Large intestine (tissue), 3 donors: ENCODE data around the gene PRMT1. TPM values are rescaled to one million over a fixed set of nuclear protein-coding genes. Genes with fewer than 3 reads are reported as not detected.
A peak's percentile ranks its signal among the peaks of the same experiment; 100 is the strongest.

Experiments
- DNase-seq, 2 donors: peaks; one replicate each; pipeline versions ENCODE4 v3.0.0 to v3.0.0-alpha.2; 2013
- H3K27ac ChIP-seq: one replicate; pipeline ENCODE4 v1.5.1; 2013; ENCODE audit warnings: low read length
- H3K27me3 ChIP-seq: 2 replicates; pipeline ENCODE4 v1.6.1; 2013; ENCODE audit warnings: low read length; ENCODE audit not compliant: control insufficient read depth, insufficient read depth
- H3K36me3 ChIP-seq: 2 replicates; pipeline ENCODE4 v1.6.1; 2013; ENCODE audit warnings: low read length; ENCODE audit not compliant: control insufficient read depth, insufficient read depth
- H3K4me1 ChIP-seq: one replicate; pipeline ENCODE4 v1.6.1; 2013; ENCODE audit warnings: low read length; ENCODE audit not compliant: control insufficient read depth, insufficient read depth
- H3K4me3 ChIP-seq: one replicate; pipeline ENCODE4 v1.5.1; 2013; ENCODE audit warnings: low read length
- H3K9me3 ChIP-seq: one replicate; pipeline ENCODE4 v1.6.1; 2013; ENCODE audit warnings: mild to moderate bottlenecking, low read depth, low read length, moderate library complexity; ENCODE audit not compliant: control insufficient read depth
- WGBS: methylation state at CpG from one replicate; pipeline ENCODE4 v1.1.5; 2013; ENCODE audit warnings: low lambda C conversion rate; ENCODE audit not compliant: insufficient coverage; 5-methylcytosine and 5-hydroxymethylcytosine counted together
- polyA plus RNA-seq: library from polyadenylated mRNA; unstranded; fragments of 120-200 nt; gene quantifications from one replicate; pipeline ENCODE4 v1.2.1, GENCODE V29; 2013

Gene PRMT1
- polyA plus RNA-seq, 1 donor = 125 TPM

- peak; percentile 59 to 82 for DNase-seq
- no peaks in the 10 kb centered on the region for H3K9me3 ChIP-seq
- H3K27ac ChIP-seq = peak overlapping the region; percentile 48
- peaks cover 29% of the 10 kb centered on the region for H3K4me1 ChIP-seq
- H3K4me3 ChIP-seq = peak overlapping the region; percentile 15
- no CpG with 5 or more reads among the region's 19 CpGs for WGBS
- peaks cover 5% of the 10 kb centered on the region for H3K36me3 ChIP-seq
- H3K27me3 ChIP-seq = peaks cover 9% of the 10 kb centered on the region
These were observed 39.0 kb upstream of the PRMT1 start for GRCh38 chr19:49637821-49638738.

GRCh38 chr19:49639401-49640112 is 37.5 kb upstream of the PRMT1 start:
- Histone ChIP-seq H3K27me3 (peaks cover 9% of the 10 kb centered on the region), H3K9me3 (no peaks in the 10 kb centered on the region), H3K4me3 (peak overlapping the region; percentile 72), H3K4me1 (peaks cover 34% of the 10 kb centered on the region), H3K27ac (peak overlapping the region; percentile 76), H3K36me3 (peaks cover 7% of the 10 kb centered on the region)
- DNase-seq = peak in 1 of 2 donors; percentile 38
- no CpG with 5 or more reads among the region's 31 CpGs for WGBS

- Histone ChIP-seq H3K4me3 (peak within 1 kb of the TSS; percentile 73), H3K27ac (peak within 1 kb of the TSS; percentile 100), H3K9me3 (no peaks in the 10 kb centered on the region), H3K27me3 (peaks cover 7% of the 10 kb centered on the region), H3K36me3 (peaks cover 8% of the 10 kb centered on the region), H3K4me1 (peaks cover 34% of the 10 kb centered on the region)
- no CpG with 5 or more reads among the region's 51 CpGs for WGBS
- peak; percentile 100 for DNase-seq
These were observed 36.8 kb upstream of the PRMT1 start, which contains the start of gene RRAS for GRCh38 chr19:49640113-49640898. RRAS (minus strand) TSS chr19:49640143; CDS start chr19:49640098, 45 bp downstream.

GRCh38 chr19:49641688-49642491 is 35.2 kb upstream of the PRMT1 start, which contains the start of gene SCAF1:
SCAF1 (plus strand) TSS chr19:49642209; CDS start chr19:49645027, 2,818 bp downstream.
- Histone ChIP-seq H3K27me3 (no peaks in the 10 kb centered on the region), H3K27ac (peak within 1 kb of the TSS; percentile 100), H3K36me3 (peaks cover 24% of the 10 kb centered on the region), H3K9me3 (no peaks in the 10 kb centered on the region), H3K4me1 (peaks cover 31% of the 10 kb centered on the region), H3K4me3 (peak within 1 kb of the TSS; percentile 98)
- peak; percentile 100 for DNase-seq
- WGBS = no CpG with 5 or more reads among the region's 87 CpGs

DNA sequence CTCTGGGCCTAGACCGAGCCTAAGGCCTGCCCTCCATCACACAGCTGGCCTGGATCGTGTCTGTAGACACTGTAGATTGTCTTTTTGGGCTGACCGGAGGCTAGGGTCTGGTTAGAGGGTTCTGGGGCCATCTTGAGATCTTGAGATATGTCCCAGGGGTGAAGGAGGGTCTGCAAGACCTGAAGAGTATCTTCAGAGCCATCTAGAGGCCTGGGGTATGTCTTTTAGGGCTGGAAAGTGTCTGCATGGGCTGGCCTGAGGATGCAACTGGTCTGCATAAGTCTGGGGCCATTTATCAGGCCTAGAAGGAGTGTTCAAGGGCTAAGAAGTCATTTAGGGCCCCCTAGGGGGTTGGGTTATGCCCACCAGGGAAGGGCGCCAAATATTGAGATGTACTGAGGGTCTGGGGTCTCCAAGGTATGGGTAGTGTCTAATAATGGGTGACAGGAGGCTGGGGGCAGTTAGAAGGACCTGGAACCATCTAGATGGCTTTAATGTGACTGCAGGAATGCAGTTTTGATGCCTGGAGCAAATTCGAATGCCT is 34.5 kb upstream of the PRMT1 start:
- DNase-seq = no peak
- Histone ChIP-seq H3K9me3 (no peaks in the 10 kb centered on the region), H3K4me3 (peak overlapping the region; percentile 98), H3K27me3 (no peaks in the 10 kb centered on the region), H3K27ac (peak overlapping the region; percentile 87), H3K36me3 (peaks cover 31% of the 10 kb centered on the region), H3K4me1 (peaks cover 31% of the 10 kb centered on the region)
- no CpG with 5 or more reads among the region's 5 CpGs for whole genome bisulfite sequencing

GRCh38 chr19:49643466-49643865 is 33.6 kb upstream of the PRMT1 start:
- Histone ChIP-seq H3K4me3 (no peak overlapping the region), H3K9me3 (no peaks in the 10 kb centered on the region), H3K27me3 (no peaks in the 10 kb centered on the region), H3K36me3 (peaks cover 37% of the 10 kb centered on the region), H3K27ac (no peak overlapping the region), H3K4me1 (peaks cover 27% of the 10 kb centered on the region)
- DNase-seq = no peak
- no CpG with 5 or more reads among the region's 2 CpGs for WGBS

GRCh38 chr19:49645592-49645991 is 31.5 kb upstream of the PRMT1 start:
- Histone ChIP-seq H3K27me3 (no peaks in the 10 kb centered on the region), H3K4me3 (no peak overlapping the region), H3K9me3 (no peaks in the 10 kb centered on the region), H3K27ac (no peak overlapping the region), H3K36me3 (peaks cover 53% of the 10 kb centered on the region), H3K4me1 (peaks cover 15% of the 10 kb centered on the region)
- no peak for DNase-seq
- WGBS = no CpG with 5 or more reads among the region's 11 CpGs

- no peak for DNase-seq
- H3K9me3 ChIP-seq = no peaks in the 10 kb centered on the region
- no peak overlapping the region for H3K4me3 ChIP-seq
- H3K27ac ChIP-seq = no peak overlapping the region
- WGBS = no CpG with 5 or more reads among the region's 13 CpGs
- H3K27me3 ChIP-seq = no peaks in the 10 kb centered on the region
- H3K36me3 ChIP-seq = peaks cover 55% of the 10 kb centered on the region
- H3K4me1 ChIP-seq = peaks cover 12% of the 10 kb centered on the region
These were observed 31.1 kb upstream of the PRMT1 start for GRCh38 chr19:49645995-49646394.

DNA sequence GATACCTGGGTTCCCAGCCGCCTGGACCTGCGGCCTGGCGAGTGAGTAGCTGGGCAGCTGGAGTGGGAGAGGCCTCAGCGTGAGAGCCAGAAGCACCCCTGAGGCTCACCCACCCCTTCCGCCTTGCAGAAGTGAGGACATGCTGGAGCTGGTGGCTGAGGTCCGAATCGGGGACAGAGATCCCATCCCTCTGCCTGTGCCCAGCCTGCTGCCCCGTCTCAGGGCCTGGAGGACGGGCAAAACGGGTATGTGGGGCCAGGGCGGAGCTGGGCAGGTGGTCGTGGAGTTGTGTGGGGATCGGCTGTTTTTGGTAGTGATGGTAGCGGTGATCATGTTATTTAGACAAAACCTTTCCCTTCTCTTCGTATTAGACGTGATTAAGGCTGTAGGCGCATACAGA is 30.5 kb upstream of the PRMT1 start:
- no peak for DNase-seq
- no peaks in the 10 kb centered on the region for H3K27me3 ChIP-seq
- no peaks in the 10 kb centered on the region for H3K9me3 ChIP-seq
- H3K4me1 ChIP-seq = peaks cover 6% of the 10 kb centered on the region
- 90% methylated on average over 2 of the region's 17 CpGs for WGBS
- peaks cover 58% of the 10 kb centered on the region for H3K36me3 ChIP-seq
- no peak overlapping the region for H3K27ac ChIP-seq
- H3K4me3 ChIP-seq = no peak overlapping the region
